DOHH2 (cell line): Measurements from ENCODE around the gene LAMA3.
"Not testable (repeated sequence)": the region's sequence is repeated elsewhere in the genome, so short reads cannot be mapped to it uniquely, and the experiment has no call there.

Experiments used
- H3F3A ChIP-seq: fragments of 200-600 bp; sonication (generic), shearing (Covaris generic); 2 replicates; pipeline ENCODE4 v1.6.0; 2016; ENCODE audit warnings: antibody characterized with exemption, mild to moderate bottlenecking; ENCODE audit not compliant: control insufficient read depth, insufficient read depth
- H3K27ac ChIP-seq: fragments of 200-600 bp; sonication (generic); 2 replicates; pipeline ENCODE4 v1.5.1; 2014; ENCODE audit warnings: low read depth, mild to moderate bottlenecking, low read length, moderate library complexity
- H3K27me3 ChIP-seq: fragments of 200-600 bp; sonication (generic); 2 replicates; pipeline ENCODE4 v1.6.1; 2014; ENCODE audit warnings: mild to moderate bottlenecking, low read length, mixed read lengths; ENCODE audit not compliant: control insufficient read depth
- H3K36me3 ChIP-seq: fragments of 200-600 bp; sonication (generic); 2 replicates; pipeline ENCODE4 v1.6.1; 2014; ENCODE audit warnings: mild to moderate bottlenecking, low read length, moderate library complexity, mixed read lengths; ENCODE audit not compliant: control insufficient read depth
- H3K4me1 ChIP-seq: fragments of 200-600 bp; sonication (generic); 2 replicates; pipeline ENCODE4 v1.6.1; 2014; ENCODE audit warnings: mild to moderate bottlenecking, low read length, mixed read lengths; ENCODE audit not compliant: control insufficient read depth
- H3K4me2 ChIP-seq: fragments of 200-600 bp; sonication (generic); 2 replicates; pipeline ENCODE4 v1.6.0; 2014; ENCODE audit warnings: mild to moderate bottlenecking, low read length, moderate library complexity
- H3K4me3 ChIP-seq: fragments of 200-600 bp; sonication (generic); 2 replicates; pipeline ENCODE4 v1.5.1; 2014; ENCODE audit warnings: mild to moderate bottlenecking, low read length, mixed read lengths
- H3K79me2 ChIP-seq: fragments of 200-600 bp; sonication (generic); 2 replicates; pipeline ENCODE4 v1.6.1; 2014; ENCODE audit warnings: mild to moderate bottlenecking, low read length, mixed read lengths; ENCODE audit not compliant: control insufficient read depth
- H3K9me2 ChIP-seq: fragments of 200-600 bp; sonication (generic); replicated peaks from 2 replicates; pipeline ENCODE4 v1.6.1; 2014; ENCODE audit warnings: mild to moderate bottlenecking, low read length, mixed read lengths; ENCODE audit not compliant: control insufficient read depth
- H3K9me3 ChIP-seq: fragments of 200-600 bp; sonication (generic); 2 replicates; pipeline ENCODE4 v1.6.1; 2014; ENCODE audit warnings: antibody characterized with exemption, low read length, mixed read lengths; ENCODE audit not compliant: control insufficient read depth, insufficient read depth
- H4K20me1 ChIP-seq: fragments of 200-600 bp; sonication (generic); 2 replicates; pipeline ENCODE4 v1.6.0; 2014; ENCODE audit warnings: low read depth, mild to moderate bottlenecking, antibody characterized with exemption, low read length, moderate library complexity; ENCODE audit not compliant: control insufficient read depth, insufficient read depth
- EZH2phosphoT487 ChIP-seq: fragments of 200-600 bp; sonication (generic); IDR thresholded peaks from 2 replicates; pipeline ENCODE4 v1.6.1; 2017; ENCODE audit warnings: borderline replicate concordance, mild to moderate bottlenecking, antibody characterized with exemption, low read length, moderate library complexity, mixed read lengths
- TF ChIP-seq, protein P1 (sequence below): fragments of 200-600 bp; sonication (generic); IDR thresholded peaks from one replicate; pipeline ENCODE4 v1.5.1; 2014; ENCODE audit warnings: antibody characterized with exemption, mild to moderate bottlenecking, low read depth, low read length; ENCODE audit not compliant: poor library complexity, severe bottlenecking

The LAMA3 gene

GRCh38 chr18:23738151-23738550, 48.9 kb downstream of the LAMA3 start:
- Histone ChIP-seq H3K27me3 (peaks cover 63% of the 10 kb centered on the region), H3K36me3 (no peaks in the 10 kb centered on the region)
- TF ChIP-seq EZH2phosphoT487, result no peak
- TF ChIP-seq, protein P1, sequence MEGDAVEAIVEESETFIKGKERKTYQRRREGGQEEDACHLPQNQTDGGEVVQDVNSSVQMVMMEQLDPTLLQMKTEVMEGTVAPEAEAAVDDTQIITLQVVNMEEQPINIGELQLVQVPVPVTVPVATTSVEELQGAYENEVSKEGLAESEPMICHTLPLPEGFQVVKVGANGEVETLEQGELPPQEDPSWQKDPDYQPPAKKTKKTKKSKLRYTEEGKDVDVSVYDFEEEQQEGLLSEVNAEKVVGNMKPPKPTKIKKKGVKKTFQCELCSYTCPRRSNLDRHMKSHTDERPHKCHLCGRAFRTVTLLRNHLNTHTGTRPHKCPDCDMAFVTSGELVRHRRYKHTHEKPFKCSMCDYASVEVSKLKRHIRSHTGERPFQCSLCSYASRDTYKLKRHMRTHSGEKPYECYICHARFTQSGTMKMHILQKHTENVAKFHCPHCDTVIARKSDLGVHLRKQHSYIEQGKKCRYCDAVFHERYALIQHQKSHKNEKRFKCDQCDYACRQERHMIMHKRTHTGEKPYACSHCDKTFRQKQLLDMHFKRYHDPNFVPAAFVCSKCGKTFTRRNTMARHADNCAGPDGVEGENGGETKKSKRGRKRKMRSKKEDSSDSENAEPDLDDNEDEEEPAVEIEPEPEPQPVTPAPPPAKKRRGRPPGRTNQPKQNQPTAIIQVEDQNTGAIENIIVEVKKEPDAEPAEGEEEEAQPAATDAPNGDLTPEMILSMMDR, result no peak

DNA sequence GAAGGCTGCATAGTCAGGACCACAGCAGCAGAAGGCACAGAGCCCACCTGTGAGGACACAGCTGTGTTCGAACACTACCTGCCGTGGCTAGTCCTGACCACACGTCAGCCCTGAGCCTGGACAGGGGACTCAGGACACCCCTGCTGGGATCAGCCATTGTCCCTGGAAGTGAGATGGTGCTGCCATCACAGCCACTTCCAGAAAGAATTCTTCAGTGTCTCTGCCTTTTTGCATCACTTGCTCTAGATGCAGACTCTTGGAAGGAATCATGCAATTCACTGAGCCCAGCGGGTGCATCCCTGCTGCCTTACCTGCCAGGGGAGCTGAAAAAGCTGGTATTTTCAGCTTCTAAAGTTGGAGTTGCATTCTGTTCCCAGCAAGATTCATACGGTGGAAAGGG, 49.3 kb downstream of the LAMA3 start:
- TF ChIP-seq, protein P1, result no peak
- no peak for TF ChIP-seq EZH2phosphoT487
- Histone ChIP-seq H3K27ac (no peak overlapping the region), H3F3A (no peaks in the 10 kb centered on the region), H3K79me2 (no peaks in the 10 kb centered on the region), H3K4me1 (peaks cover 14% of the 10 kb centered on the region), H3K9me3 (no peaks in the 10 kb centered on the region), H3K36me3 (no peaks in the 10 kb centered on the region), H3K4me2 (peak overlapping the region; percentile 22; the same call in 1 of the 2 replicates), H3K9me2 (no peaks in the 10 kb centered on the region), H4K20me1 (no peaks in the 10 kb centered on the region), H3K27me3 (peaks cover 67% of the 10 kb centered on the region), H3K4me3 (no peak overlapping the region)

More at GRCh38 chr18:23738151-23738550, 48.9 kb downstream of the LAMA3 start:
- no peaks in the 10 kb centered on the region for H3K9me3 ChIP-seq
- H3K4me3 ChIP-seq, result no peak overlapping the region
- peaks cover 14% of the 10 kb centered on the region for H3K4me1 ChIP-seq
- no peaks in the 10 kb centered on the region for H3K9me2 ChIP-seq
- H3K27ac ChIP-seq, result no peak overlapping the region
- no peaks in the 10 kb centered on the region for H3K79me2 ChIP-seq
- H3F3A ChIP-seq, result no peaks in the 10 kb centered on the region
- peak overlapping the region; percentile 22; the same call in 1 of the 2 replicates for H3K4me2 ChIP-seq
- H4K20me1 ChIP-seq, result no peaks in the 10 kb centered on the region

- peaks cover 14% of the 10 kb centered on the region for H3K4me1 ChIP-seq
- no peaks in the 10 kb centered on the region for H3F3A ChIP-seq
- no peaks in the 10 kb centered on the region for H3K36me3 ChIP-seq
- H3K27ac ChIP-seq, result no peak overlapping the region
- H3K79me2 ChIP-seq, result no peaks in the 10 kb centered on the region
- H3K27me3 ChIP-seq, result peaks cover 61% of the 10 kb centered on the region
- H3K9me3 ChIP-seq, result no peaks in the 10 kb centered on the region
- H3K4me2 ChIP-seq, result no peak overlapping the region
- no peaks in the 10 kb centered on the region for H4K20me1 ChIP-seq
- H3K4me3 ChIP-seq, result no peak overlapping the region
- H3K9me2 ChIP-seq, result no peaks in the 10 kb centered on the region
- no peak for TF ChIP-seq EZH2phosphoT487
- TF ChIP-seq, protein P1, result no peak
Observed at GRCh38 chr18:23740105-23740830, 51.0 kb downstream of the LAMA3 start.

GRCh38 chr18:23741967-23742366, 52.7 kb downstream of the LAMA3 start:
- H3K27ac ChIP-seq, H3K9me3 ChIP-seq, H3K36me3 ChIP-seq, H3K79me2 ChIP-seq, H3F3A ChIP-seq, H4K20me1 ChIP-seq, H3K4me2 ChIP-seq, H3K9me2 ChIP-seq, H3K4me3 ChIP-seq: not testable (repeated sequence)
- Histone ChIP-seq H3K4me1 (peaks cover 14% of the 10 kb centered on the region), H3K27me3 (peaks cover 56% of the 10 kb centered on the region)
